HepG2 (cell line): Measurements from ENCODE around the gene IRF3. TPM values are rescaled to one million over a fixed set of nuclear protein-coding genes. Genes with fewer than 3 reads are reported as not detected.

Experiments
- CBX5 ChIP-seq: sonication (generic); formaldehyde crosslinking; IDR thresholded peaks from 2 replicates; pipeline ENCODE4 v1.4.0; 2020; ENCODE audit warnings: missing genetic modification reagents, borderline replicate concordance
- CHD4 ChIP-seq: fragments of 200-600 bp; sonication (generic); IDR thresholded peaks from 2 replicates; pipeline ENCODE4 v1.7.0; 2017; ENCODE audit warnings: mild to moderate bottlenecking, low read length, borderline replicate concordance
- ETV6 ChIP-seq: sonication (generic); formaldehyde crosslinking; conservative IDR thresholded peaks from 2 replicates; pipeline ENCODE4 v1.4.0; 2020; ENCODE audit warnings: missing genetic modification reagents
- FIP1L1 ChIP-seq: fragments of 200-400 bp; formaldehyde crosslinking; IDR thresholded peaks from 2 replicates; pipeline ENCODE4 v1.6.1; 2018; ENCODE audit warnings: low read depth, mild to moderate bottlenecking, low read length, moderate library complexity, borderline replicate concordance; ENCODE audit not compliant: insufficient read depth
- FOXM1 ChIP-seq: sonication (generic); formaldehyde crosslinking; IDR thresholded peaks from 2 replicates; pipeline ENCODE4 v1.5.0; 2020; ENCODE audit warnings: missing genetic modification reagents
- HNF4G ChIP-seq, 2 experiments: sonication (generic) in 1 of 2; formaldehyde crosslinking in 1 of 2; IDR thresholded peaks; 2 replicates each; pipeline versions ENCODE4 v1.4.0 to v1.6.1; 2011 to 2020; ENCODE audit warnings: borderline replicate concordance in 2 of 2, low read depth in 2 of 2, mild to moderate bottlenecking in 2 of 2, low read length in 1 of 2, missing genetic modification reagents in 1 of 2, moderate library complexity in 1 of 2
- HNRNPUL1 ChIP-seq: fragments of 200-400 bp; formaldehyde crosslinking; IDR thresholded peaks from 2 replicates; pipeline ENCODE4 v1.6.1; 2017; ENCODE audit warnings: low read depth, mild to moderate bottlenecking, low read length, moderate library complexity
- IRF2 ChIP-seq: IDR thresholded peaks from 2 replicates; pipeline ENCODE4 v1.6.1; 2018; ENCODE audit warnings: missing genetic modification reagents, missing compliant biosample characterization
- MEIS1 ChIP-seq: sonication (generic); formaldehyde crosslinking; IDR thresholded peaks from 2 replicates; pipeline ENCODE4 v1.9.0; 2021; ENCODE audit warnings: mild to moderate bottlenecking, missing genetic modification reagents, moderate library complexity, borderline replicate concordance
- SKI ChIP-seq: fragments of 450-650 bp; IDR thresholded peaks from one replicate; pipeline ENCODE4 v1.6.1; 2018; ENCODE audit warnings: mild to moderate bottlenecking; ENCODE audit not compliant: partially characterized antibody
- TARDBP ChIP-seq: sonication (generic); formaldehyde crosslinking; IDR thresholded peaks from 2 replicates; pipeline ENCODE4 v1.8.0; 2022; ENCODE audit warnings: mild to moderate bottlenecking, missing genetic modification reagents
- ZBTB44 ChIP-seq: sonication (generic); formaldehyde crosslinking; IDR thresholded peaks from 2 replicates; pipeline ENCODE4 v1.4.0; 2020; ENCODE audit warnings: missing genetic modification reagents
- ZNF383 ChIP-seq: sonication (generic); formaldehyde crosslinking; IDR thresholded peaks from 2 replicates; pipeline ENCODE4 v1.4.0; 2020; ENCODE audit warnings: missing genetic modification reagents, mild to moderate bottlenecking, borderline replicate concordance
- ZNF460 ChIP-seq: sonication (generic); formaldehyde crosslinking; IDR thresholded peaks from 2 replicates; pipeline ENCODE4 v1.5.1; 2020; ENCODE audit warnings: missing genetic modification reagents, mild to moderate bottlenecking, borderline replicate concordance
- ZNF546 ChIP-seq: sonication (generic); formaldehyde crosslinking; conservative IDR thresholded peaks from 2 replicates; pipeline ENCODE4 v1.8.1; 2023; ENCODE audit warnings: mild to moderate bottlenecking, missing genetic modification reagents
- ZNF616 ChIP-seq: sonication (generic); formaldehyde crosslinking; IDR thresholded peaks from 2 replicates; pipeline ENCODE4 v1.5.0; 2020; ENCODE audit warnings: low read depth, mild to moderate bottlenecking, missing genetic modification reagents
- ZNF670 ChIP-seq: sonication (generic); formaldehyde crosslinking; IDR thresholded peaks from 2 replicates; pipeline ENCODE4 v1.8.0; 2022; ENCODE audit warnings: mild to moderate bottlenecking, missing genetic modification reagents, borderline replicate concordance
- ZNF839 ChIP-seq: sonication (generic); formaldehyde crosslinking; IDR thresholded peaks from 2 replicates; pipeline ENCODE4 v1.4.0; 2020; ENCODE audit warnings: missing genetic modification reagents, mild to moderate bottlenecking, borderline replicate concordance
- polyA plus RNA-seq, 8 experiments: library from polyadenylated mRNA; depleted of rRNA in 3 of 8; stranded (reverse) in 7 of 8; unstranded in 1 of 8; fragments of >200 nt; fragmentation: Illumina TruSeq in 4 of 8; extraction: Trizol in 4 of 8; gene quantifications; 2 replicates each; pipeline versions ENCODE4 v1.2.1 to v1.2.3, GENCODE V29; 2011 to 2016; ENCODE audit warnings: low read depth in 4 of 8, missing spikeins in 1 of 8, mixed read lengths in 1 of 8; ENCODE audit not compliant: insufficient read depth in 1 of 8
- total RNA-seq, 5 experiments: library from RNA; depleted of rRNA; stranded (reverse); fragments of >200 nt; fragmentation: Illumina TruSeq; extraction: Trizol; gene quantifications; 2 replicates each; pipeline ENCODE4 v1.2.3, GENCODE V29; 2016; ENCODE audit warnings: low read depth in 1 of 5
- TF ChIP-seq, protein P1 (sequence below): sonication (generic); formaldehyde crosslinking; conservative IDR thresholded peaks from 2 replicates; pipeline ENCODE4 v1.4.0; 2020; ENCODE audit warnings: missing genetic modification reagents
- TF ChIP-seq, protein P2 (sequence below): sonication (generic); formaldehyde crosslinking; IDR thresholded peaks from 2 replicates; pipeline ENCODE4 v1.8.0; 2022; ENCODE audit warnings: mild to moderate bottlenecking, missing genetic modification reagents, borderline replicate concordance
- TF ChIP-seq, protein P3 (sequence below): sonication (generic); formaldehyde crosslinking; IDR thresholded peaks from 2 replicates; pipeline ENCODE4 v1.4.0; 2020; ENCODE audit warnings: missing genetic modification reagents

IRF3 gene
- total and polyA plus RNA-seq, 2 of the 13 experiments (the other 11 are each of a cell fraction or from before 2014, with no cell fraction given) = 61.9 to 65.5 TPM

DNA sequence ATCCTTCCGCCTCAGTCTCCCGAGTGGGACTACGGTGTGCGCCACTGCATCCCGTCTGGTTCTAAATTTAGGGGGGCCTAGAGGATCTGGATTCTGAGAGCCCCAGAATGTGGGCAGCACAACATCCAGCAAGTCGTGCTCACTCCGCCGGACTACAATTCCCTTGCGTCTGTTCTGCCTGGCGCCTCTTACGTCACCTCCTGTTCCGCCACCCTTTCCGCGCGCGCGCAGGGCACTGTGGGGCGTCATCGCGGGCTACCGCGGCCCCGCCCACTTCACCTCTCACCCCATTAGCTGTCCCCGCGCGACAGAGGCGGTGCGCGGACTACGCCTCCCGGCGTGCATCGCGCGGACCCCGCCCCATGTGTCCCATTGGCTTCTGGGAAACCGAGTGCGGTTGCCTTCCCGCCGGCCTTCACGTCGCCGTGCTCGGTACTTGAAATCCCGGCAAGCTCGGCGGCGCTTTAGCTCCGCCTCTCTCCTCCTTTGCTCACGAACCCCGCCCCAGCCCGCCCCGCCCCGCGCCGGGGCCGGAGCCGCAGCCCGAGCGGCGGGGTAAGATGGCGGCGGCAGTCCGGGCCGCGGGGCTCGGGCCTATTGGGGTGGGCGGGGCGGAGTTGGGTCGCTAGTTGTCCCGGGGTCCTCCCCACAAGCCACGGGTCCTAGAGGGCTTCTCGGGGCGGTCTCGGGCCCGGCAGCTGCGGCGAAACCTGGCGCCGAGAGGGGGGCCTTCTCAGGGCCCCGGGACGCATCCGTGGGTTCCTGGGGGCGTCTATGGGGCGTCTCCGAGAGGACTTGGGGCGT is 23.8 kb downstream of the IRF3 start, which contains the start of gene SCAF1 (continued):
- TF ChIP-seq, protein P1, sequence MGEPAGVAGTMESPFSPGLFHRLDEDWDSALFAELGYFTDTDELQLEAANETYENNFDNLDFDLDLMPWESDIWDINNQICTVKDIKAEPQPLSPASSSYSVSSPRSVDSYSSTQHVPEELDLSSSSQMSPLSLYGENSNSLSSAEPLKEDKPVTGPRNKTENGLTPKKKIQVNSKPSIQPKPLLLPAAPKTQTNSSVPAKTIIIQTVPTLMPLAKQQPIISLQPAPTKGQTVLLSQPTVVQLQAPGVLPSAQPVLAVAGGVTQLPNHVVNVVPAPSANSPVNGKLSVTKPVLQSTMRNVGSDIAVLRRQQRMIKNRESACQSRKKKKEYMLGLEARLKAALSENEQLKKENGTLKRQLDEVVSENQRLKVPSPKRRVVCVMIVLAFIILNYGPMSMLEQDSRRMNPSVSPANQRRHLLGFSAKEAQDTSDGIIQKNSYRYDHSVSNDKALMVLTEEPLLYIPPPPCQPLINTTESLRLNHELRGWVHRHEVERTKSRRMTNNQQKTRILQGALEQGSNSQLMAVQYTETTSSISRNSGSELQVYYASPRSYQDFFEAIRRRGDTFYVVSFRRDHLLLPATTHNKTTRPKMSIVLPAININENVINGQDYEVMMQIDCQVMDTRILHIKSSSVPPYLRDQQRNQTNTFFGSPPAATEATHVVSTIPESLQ (CRISPR knock-in tag) = no peak
- TF ChIP-seq ZNF546 (CRISPR knock-in tag) (no peak), ZBTB44 (no peak), MEIS1 (CRISPR knock-in tag) (no peak), FOXM1 (CRISPR knock-in tag) (no peak), CHD4 (no peak), TARDBP (peak; percentile 96; the same call in 1 of the 2 replicates), HNF4G (IDR thresholded peaks at IDR 0.05; ENCODE audit: borderline replicate concordance, low read depth, low read length) (no peak; the same call in 1 of the 2 replicates), HNF4G (CRISPR knock-in tag; IDR thresholded peaks at IDR 0.05; ENCODE audit: borderline replicate concordance, low read depth) (no peak), ETV6 (no peak), IRF2 (CRISPR knock-in tag) (peak; percentile 96), ZNF616 (CRISPR knock-in tag) (no peak), ZNF460 (CRISPR knock-in tag) (no peak; the same call in 1 of the 2 replicates), ZNF839 (CRISPR knock-in tag) (no peak), HNRNPUL1 (no peak), SKI (peak; percentile 64), ZNF670 (CRISPR knock-in tag) (no peak), ZNF383 (CRISPR knock-in tag) (no peak), CBX5 (CRISPR knock-in tag) (0 out of 2 replicates have a peak, but pooled peaks have one; percentile 19), FIP1L1 (no peak)
- TF ChIP-seq, protein P2, sequence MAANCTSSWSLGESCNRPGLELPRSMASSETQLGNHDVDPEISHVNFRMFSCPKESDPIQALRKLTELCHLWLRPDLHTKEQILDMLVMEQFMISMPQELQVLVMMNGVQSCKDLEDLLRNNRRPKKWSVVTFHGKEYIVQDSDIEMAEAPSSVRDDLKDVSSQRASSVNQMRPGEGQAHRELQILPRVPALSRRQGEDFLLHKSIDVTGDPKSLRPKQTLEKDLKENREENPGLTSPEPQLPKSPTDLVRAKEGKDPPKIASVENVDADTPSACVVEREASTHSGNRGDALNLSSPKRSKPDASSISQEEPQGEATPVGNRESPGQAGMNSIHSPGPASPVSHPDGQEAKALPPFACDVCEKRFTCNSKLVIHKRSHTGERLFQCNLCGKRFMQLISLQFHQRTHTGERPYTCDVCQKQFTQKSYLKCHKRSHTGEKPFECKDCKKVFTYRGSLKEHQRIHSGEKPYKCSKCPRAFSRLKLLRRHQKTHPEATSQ (CRISPR knock-in tag) = no peak
- TF ChIP-seq, protein P3, sequence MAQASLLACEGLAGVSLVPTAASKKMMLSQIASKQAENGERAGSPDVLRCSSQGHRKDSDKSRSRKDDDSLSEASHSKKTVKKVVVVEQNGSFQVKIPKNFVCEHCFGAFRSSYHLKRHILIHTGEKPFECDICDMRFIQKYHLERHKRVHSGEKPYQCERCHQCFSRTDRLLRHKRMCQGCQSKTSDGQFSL (CRISPR knock-in tag) = no peak
